HG03066 (cell line): ENCODE results near the gene DHRSX.
"Not testable (repeated sequence)": the region's sequence is repeated elsewhere in the genome, so short reads cannot be mapped to it uniquely, and the experiment has no call there.

Source experiments
- ATAC-seq: cut with Tn5 transposase; IDR thresholded peaks from one replicate; pipeline ENCODE4 v1.9.1; 2021; ENCODE audit warnings: low read depth; ENCODE audit not compliant: unreplicated experiment

Gene DHRSX

GRCh38 chrX:2460821-2461710 lies 39.7 kb downstream of the DHRSX start:
- not testable (repeated sequence) for ATAC-seq

- not testable (repeated sequence) for ATAC-seq
Measured at GRCh38 chrX:2460048-2460447, 40.7 kb downstream of the DHRSX start.

DNA sequence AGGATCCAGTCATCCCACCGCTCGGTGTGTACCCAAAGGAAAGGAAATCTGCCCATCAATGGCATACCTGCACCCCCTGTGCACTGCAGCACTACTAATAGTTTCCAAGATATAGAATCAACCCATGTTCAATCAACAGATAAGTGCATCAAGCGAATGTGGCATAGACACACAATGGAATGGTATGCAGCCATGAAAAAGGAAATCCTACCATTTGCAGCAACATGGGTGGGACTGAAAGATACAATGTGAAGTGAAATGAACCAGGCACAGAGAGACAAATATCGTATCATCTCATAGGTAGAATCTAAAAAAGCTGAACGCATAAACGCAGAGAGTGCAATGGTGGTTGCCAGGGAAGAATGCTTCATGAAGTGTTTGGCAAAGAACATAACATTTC lies 42.5 kb downstream of the DHRSX start:
- no peak for ATAC-seq

DNA sequence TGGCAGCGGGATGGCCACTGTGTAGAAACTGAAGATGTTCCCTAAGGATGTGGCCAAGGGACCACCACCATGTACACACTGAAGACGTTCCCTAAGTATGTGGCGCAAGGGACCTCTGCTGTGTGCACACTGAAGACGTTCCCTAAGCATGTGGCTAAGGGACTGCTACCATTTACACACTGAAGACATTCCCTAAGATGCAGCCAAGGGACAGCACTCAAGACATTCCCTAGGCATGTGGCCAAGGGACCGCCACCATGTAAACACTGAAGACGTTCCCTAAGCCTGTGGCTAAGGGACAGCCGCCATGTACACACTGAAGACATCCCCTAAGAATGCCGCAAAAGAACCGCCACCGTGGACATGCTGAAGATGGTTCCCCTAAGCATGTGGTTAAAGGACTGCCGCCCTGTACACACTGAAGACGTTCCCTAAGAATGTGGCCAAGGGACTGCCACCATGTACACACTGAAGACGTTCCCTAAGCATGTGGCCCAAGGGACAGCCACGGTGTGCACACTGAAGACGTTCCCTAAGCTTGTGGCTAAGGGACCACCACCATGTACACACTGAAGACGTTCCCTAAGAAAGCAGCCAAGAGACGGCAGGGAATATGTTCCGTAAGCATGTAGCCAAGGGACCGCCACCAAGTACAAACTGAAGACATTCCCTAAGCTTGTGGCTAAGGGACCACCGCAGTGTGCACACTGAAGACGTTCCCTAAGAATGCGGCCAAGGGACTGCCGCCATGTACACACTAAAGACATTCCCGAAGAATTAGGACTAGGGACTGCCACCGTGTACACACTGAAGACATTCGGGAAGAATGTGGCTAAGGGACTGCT lies 43.3 kb downstream of the DHRSX start:
- ATAC-seq: no peak

GRCh38 chrX:2456091-2456490 lies 44.7 kb downstream of the DHRSX start:
- not testable (repeated sequence) for ATAC-seq

GRCh38 chrX:2454620-2455019 lies 46.2 kb downstream of the DHRSX start:
- not testable (repeated sequence) for ATAC-seq

- ATAC-seq: no peak
Measured at GRCh38 chrX:2452799-2453198, 48.0 kb downstream of the DHRSX start.

DNA sequence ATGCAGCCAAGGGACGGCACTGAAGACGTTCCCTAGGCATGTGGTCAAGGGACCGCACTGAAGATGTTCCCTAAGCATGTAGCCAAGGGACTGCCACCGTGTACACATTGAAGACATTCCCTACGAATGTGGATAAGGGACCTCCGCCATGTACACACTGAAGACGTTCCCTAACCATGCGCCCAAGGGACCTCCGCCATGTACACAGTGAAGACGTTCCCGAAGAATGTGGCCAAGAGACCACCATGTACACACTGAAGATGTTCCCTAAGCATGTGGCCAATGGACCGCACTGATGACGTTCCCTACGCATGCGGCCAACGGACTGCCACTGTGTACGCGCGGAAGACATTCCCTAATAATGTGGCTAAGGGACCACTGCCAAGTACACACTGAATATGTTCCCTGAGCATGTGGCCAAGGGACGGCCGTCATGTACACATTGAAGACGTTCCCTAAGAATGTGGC lies 48.4 kb downstream of the DHRSX start:
- no peak for ATAC-seq

GRCh38 chrX:2451501-2452316 lies 49.1 kb downstream of the DHRSX start:
- ATAC-seq: no peak

- ATAC-seq: no peak
Measured at GRCh38 chrX:2450681-2451080, 50.1 kb downstream of the DHRSX start.

DNA sequence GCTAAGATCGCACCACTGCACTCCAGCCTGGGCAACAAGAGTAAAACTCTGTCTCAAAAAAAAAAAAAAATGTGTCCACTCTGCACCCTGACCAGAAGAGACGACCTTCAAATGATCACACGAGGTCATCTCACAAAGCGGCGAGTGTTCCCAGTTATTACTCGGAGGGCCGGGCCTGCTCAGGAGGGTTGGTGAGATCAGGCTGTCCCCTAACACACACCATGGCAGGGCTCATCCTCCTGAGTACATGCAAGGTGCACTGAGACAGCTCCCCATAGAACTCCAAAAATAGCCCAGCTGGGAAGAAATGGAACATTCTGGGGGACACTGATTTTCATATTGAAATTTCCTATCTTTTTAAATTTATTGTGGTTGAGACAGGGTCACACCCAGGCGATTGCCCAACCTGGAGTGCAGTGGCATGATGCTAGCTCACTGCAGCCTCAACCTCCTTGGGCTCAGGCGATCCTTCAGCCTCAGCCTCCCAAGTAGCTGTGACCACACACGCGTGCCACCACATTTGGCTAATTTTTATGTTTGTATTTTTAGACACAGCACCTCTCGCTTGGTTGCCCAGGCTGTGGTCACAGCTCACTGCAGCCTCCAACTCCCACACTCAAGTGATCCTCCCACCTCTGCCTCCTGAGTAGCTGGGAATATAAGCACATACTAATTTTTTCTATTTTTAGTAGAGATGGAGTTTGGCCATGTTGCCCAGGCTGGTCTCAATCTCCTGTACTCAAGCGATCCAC lies 51.5 kb downstream of the DHRSX start:
- ATAC-seq: no peak

DNA sequence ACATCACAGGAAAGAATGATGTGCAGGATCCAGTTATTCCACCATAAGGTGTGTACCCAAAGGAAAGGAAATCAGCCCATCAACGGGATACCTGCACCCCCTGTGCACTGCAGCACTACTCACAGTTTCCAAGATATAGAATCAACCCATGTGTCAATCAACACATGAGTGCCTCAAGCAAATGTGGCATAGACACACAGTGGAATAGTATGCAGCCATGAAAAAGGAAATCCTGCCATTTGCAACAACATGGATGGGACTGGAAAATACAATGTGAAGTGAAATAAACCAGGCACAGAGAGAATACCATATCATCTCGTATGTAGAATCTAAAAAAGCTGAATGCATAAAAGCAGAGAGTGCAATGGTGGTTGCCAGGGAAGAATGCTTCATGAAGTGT lies 53.3 kb downstream of the DHRSX start:
- no peak for ATAC-seq

GRCh38 chrX:2446815-2447214 lies 54.0 kb downstream of the DHRSX start:
- ATAC-seq: no peak

DNA sequence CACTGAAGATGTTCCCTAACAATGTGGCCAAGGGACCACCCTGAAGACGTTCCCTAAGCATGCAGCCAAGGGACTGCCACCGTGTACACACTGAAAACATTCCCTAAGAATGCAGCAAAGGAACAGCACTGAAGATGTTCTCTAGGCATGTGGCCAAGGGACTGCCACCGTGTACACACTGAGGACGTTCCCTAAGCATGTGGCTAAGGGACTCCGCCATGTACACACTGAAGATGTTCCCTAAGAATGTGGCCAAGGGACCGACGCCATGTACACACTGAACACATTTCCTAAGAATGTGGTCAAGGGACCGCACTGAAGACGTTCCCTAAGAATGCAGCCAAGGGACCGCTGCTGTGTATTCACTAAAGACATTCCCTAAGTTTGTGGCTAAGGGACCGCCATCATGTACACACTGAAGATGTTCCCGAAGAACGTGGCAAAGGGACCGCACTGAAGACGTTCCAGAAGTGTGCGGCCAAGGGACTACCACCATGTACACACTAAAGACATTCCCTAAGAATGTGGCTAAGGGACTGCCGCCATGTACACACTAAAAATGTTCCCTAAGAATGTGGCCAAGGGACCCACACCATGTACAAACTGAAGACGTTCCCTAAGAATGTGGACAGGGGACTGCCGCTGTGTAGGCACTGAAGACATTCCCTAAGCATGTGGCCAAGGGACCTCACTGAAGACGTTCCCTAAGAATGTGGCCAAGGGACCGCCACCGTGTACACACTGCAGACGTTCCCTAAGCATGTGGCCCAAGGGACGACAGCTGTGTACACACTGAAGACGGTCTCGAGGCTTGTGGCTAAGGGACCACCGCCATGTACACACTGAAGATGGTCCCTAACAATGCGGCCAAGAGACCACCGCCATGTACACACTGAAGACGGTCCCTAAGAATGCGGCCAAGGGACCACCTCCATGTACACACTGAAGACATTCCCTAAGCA lies 54.8 kb downstream of the DHRSX start:
- no peak for ATAC-seq

DNA sequence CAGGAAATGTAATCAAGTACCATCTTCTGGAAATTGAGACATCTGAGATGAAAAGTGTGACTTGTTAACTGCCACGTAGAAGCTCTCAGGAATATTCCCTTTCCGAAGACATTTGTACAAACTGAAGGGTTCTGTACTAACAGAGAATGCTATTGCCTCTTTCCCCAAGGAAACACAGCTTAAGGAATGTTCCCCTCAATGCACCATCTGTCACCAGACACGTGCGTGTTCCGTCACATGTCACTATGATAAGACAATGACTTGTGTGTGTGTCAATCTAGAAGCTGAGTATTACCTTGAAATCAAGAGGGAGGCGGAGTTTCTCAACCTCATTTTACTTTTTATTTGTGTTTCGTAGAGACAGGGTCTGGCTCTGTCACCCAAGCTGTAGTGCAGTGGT lies 58.1 kb downstream of the DHRSX start:
- no peak for ATAC-seq

DNA sequence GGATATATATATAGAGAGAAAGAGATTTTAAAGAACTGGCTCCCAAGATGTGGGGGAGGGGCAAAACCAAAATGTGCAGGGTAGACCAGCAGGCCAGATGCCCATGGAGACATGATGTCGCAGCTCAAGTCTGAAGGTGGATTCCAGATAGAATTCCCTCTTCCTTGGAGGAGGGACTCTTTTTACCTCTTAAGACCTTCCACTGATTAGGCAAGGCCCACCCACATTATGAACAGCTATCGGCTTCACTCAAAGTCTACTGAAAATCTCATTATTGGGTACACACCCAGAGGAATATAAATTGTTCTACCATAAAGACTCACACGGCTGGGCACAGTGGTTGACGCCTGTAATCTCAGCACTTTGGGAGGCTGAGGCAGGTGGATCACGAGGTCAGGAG lies 59.3 kb downstream of the DHRSX start:
- ATAC-seq: no peak

DNA sequence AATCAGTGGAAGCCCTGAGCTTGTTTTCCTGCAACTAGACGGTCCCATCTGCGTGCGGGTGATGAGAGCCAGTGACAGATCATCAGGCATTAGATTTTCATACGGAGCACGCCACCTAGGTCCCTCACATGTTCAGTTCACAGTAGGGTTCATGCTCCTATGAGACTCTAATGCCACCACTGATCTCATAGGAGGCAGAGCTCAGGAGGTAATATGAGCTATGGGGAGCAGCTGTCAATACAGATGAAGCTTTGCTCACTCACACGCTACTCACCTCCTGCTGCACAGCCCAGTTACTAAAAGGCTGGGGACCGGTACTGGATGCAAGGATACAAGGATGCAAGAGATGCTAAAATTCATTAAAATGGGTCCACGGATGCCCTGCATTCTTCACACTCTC lies 61.2 kb downstream of the DHRSX start:
- no peak for ATAC-seq

GRCh38 chrX:2435465-2435864 lies 65.3 kb downstream of the DHRSX start:
- no peak for ATAC-seq
